AG04449 (cell line): ENCODE measurements around the gene DMGDH.

ENCODE experiments used
- CTCF ChIA-PET: fragments of 350-600 bp; formaldehyde crosslinking; extraction: SDS; loops from one replicate; lab custom pipeline; 2021; ENCODE audit warnings: antibody characterized with exemption; lab: Yijun Ruan, JAX
- POLR2A ChIA-PET: fragments of 400-600, 350-600 bp; formaldehyde crosslinking; extraction: SDS; loops from one replicate; lab custom pipeline; 2020; ENCODE audit warnings: antibody characterized with exemption, inconsistent platforms; lab: Yijun Ruan, JAX
- DNase-seq: peaks from one replicate; pipeline ENCODE4 v3.0.0-alpha.2; 2010; ENCODE audit warnings: low read depth, low spot score
- H3K4me3 ChIP-seq: 2 replicates; pipeline ENCODE4 v1.5.1; 2011; ENCODE audit warnings: low read depth, mild to moderate bottlenecking, control low read depth, low read length
- TF ChIP-seq, protein P1 (sequence below): IDR thresholded peaks from one replicate; pipeline ENCODE4 v1.5.1; 2011; ENCODE audit warnings: mild to moderate bottlenecking, moderate library complexity, low read length, control low read depth, inconsistent platforms; ENCODE audit not compliant: insufficient read depth; ENCODE audit errors: missing control alignments

DMGDH gene

DNA sequence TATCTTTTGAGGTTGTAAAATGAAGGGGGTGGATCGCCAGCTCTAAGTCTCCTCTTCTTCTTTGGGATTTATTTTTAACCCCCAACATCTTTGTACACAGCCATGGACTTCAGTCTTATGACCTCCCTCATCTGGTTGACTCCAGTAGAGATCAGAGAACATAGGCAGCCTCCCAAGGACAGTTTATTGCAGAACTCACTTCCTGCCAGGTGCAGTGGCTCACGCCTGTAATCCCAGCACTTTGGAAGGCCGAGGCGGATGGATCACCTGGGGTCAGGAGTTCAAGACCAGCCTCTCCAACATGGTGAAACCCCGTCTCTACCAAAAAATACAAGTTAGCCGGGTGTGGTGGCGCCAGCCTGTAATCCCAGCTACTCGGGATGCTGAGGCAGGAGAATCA is 39.3 kb upstream of the DMGDH start:
- POLR2A ChIA-PET, result no interaction called here
- TF ChIP-seq, protein P1, sequence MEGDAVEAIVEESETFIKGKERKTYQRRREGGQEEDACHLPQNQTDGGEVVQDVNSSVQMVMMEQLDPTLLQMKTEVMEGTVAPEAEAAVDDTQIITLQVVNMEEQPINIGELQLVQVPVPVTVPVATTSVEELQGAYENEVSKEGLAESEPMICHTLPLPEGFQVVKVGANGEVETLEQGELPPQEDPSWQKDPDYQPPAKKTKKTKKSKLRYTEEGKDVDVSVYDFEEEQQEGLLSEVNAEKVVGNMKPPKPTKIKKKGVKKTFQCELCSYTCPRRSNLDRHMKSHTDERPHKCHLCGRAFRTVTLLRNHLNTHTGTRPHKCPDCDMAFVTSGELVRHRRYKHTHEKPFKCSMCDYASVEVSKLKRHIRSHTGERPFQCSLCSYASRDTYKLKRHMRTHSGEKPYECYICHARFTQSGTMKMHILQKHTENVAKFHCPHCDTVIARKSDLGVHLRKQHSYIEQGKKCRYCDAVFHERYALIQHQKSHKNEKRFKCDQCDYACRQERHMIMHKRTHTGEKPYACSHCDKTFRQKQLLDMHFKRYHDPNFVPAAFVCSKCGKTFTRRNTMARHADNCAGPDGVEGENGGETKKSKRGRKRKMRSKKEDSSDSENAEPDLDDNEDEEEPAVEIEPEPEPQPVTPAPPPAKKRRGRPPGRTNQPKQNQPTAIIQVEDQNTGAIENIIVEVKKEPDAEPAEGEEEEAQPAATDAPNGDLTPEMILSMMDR, result no peak

DNA sequence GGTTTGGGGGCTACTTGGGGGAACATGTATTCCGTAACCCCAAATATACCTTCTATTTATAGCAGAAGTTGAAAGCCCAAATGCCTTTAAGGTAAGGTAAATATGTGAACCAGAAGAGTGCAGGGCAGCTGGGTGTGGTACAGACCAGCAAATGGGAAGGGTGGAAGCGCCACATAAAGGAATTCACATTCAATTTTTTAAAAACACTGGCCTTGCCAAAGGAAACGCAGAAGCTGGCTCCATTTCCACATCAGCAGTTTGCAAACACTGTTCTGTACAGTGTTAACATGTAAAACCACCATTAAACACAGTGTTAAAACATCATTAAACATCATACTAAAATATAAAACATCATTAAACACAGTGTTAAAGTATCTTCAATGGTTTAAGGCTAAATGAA is 38.6 kb upstream of the DMGDH start:
- H3K4me3 ChIP-seq, result no peak overlapping the region
- POLR2A ChIA-PET, result no interaction called here
- CTCF ChIA-PET, result interaction anchor here (1.5 to 3.6 kb wide), 2 partner anchors 16 to 84 kb away, joined by 3 to 26 read pairs; no protein-coding TSS in a partner anchor
- no peak for DNase-seq
- TF ChIP-seq, protein P1, result no peak

More for the DNA sequence above, 39.3 kb upstream of the DMGDH start:
- no peak overlapping the region for H3K4me3 ChIP-seq
- CTCF ChIA-PET, result no interaction called here
- no peak for DNase-seq

GRCh38 chr5:79107020-79107796 is 37.7 kb upstream of the DMGDH start:
- DNase-seq, result no peak
- no peak overlapping the region for H3K4me3 ChIP-seq
- POLR2A ChIA-PET, result interaction anchor here (0.6 kb wide), 1 partner anchor 37 kb away, joined by 3 read pairs; no protein-coding TSS in a partner anchor
- CTCF ChIA-PET, result interaction anchor here (1.5 to 3.6 kb wide), 4 partner anchors 10 to 86 kb away, joined by 3 to 26 read pairs (median 8); no protein-coding TSS in a partner anchor
- TF ChIP-seq, protein P1, result no peak

- POLR2A ChIA-PET, result no interaction called here
- TF ChIP-seq, protein P1, result no peak
- no peak for DNase-seq
- H3K4me3 ChIP-seq, result no peak overlapping the region
- CTCF ChIA-PET, result interaction anchor here (0.6 to 3.6 kb wide), 7 partner anchors 11 to 411 kb away, joined by 3 to 26 read pairs (median 7); no protein-coding TSS in a partner anchor
Measured at GRCh38 chr5:79105868-79106267, 36.4 kb upstream of the DMGDH start.

DNA sequence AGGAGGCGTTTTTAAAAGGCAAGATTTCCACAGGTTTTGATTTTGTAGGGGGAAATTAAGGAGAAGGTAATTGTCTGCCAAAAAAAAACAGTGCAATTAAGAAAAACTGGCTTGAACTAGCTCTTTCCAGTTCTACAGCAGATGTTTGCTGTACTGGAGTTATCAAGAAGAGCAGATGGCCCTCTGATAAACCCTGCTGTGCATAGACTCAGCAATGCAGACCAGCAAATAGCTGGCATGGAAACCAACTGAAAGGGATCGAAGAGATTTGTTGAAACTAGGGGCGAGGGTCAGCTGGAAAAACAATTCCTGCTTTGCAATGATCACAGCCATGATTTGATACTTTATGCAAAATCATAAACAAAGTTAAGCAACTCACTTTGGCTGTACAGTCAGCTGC is 24.3 kb upstream of the DMGDH start:
- H3K4me3 ChIP-seq, result no peak overlapping the region
- TF ChIP-seq, protein P1, result no peak
- POLR2A ChIA-PET, result no interaction called here
- CTCF ChIA-PET, result no interaction called here
- DNase-seq, result no peak

GRCh38 chr5:79091064-79091463 is 21.6 kb upstream of the DMGDH start:
- CTCF ChIA-PET, result interaction anchor here (0.5 to 1.1 kb wide), 3 partner anchors 16 to 373 kb away, joined by 3 read pairs; no protein-coding TSS in a partner anchor
- POLR2A ChIA-PET, result no interaction called here
- TF ChIP-seq, protein P1, result no peak

More at GRCh38 chr5:79091064-79091463, 21.6 kb upstream of the DMGDH start:
- no peak for DNase-seq
- no peak overlapping the region for H3K4me3 ChIP-seq
